Natural killer cell (primary cell): ENCODE results near the gene ATP6V1D. TPM values are rescaled to one million over a fixed set of nuclear protein-coding genes. Genes with fewer than 3 reads are reported as not detected.
"Not testable (repeated sequence)": the region's sequence is repeated elsewhere in the genome, so short reads cannot be mapped to it uniquely, and the experiment has no call there.

Experiments
- ATAC-seq, 3 donors: fragments of 150-1000 bp in 2 of 3; fragments of 200-7000 bp in 1 of 3; cut with Tn5 transposase; 1 replicate in 1 of 3; 2 replicates in 2 of 3; pipeline ENCODE4 v1.10.0; 2021; ENCODE audit warnings: mild to moderate bottlenecking in 2 of 3, moderate library complexity in 2 of 3
- DNase-seq, 2 donors: peaks; one replicate each; pipeline versions ENCODE4 v3.0.0 to v3.0.0-alpha.2; 2013 to 2021; ENCODE audit warnings: mixed read lengths in 1 of 2
- H3K27ac ChIP-seq: one replicate; pipeline ENCODE4 v1.5.1; 2013; ENCODE audit warnings: mild to moderate bottlenecking, low read length
- H3K27me3 ChIP-seq: one replicate; pipeline ENCODE4 v1.6.1; 2013; ENCODE audit warnings: low read length; ENCODE audit not compliant: control insufficient read depth, insufficient read depth
- H3K36me3 ChIP-seq: one replicate; pipeline ENCODE4 v1.6.1; 2013; ENCODE audit warnings: low read length; ENCODE audit not compliant: control insufficient read depth, insufficient read depth
- H3K4me1 ChIP-seq: one replicate; pipeline ENCODE4 v1.6.1; 2013; ENCODE audit warnings: low read length; ENCODE audit not compliant: control insufficient read depth, insufficient read depth
- H3K4me3 ChIP-seq: one replicate; pipeline ENCODE4 v1.5.1; 2013; ENCODE audit warnings: low read length
- H3K9me3 ChIP-seq: one replicate; pipeline ENCODE4 v1.6.1; 2013; ENCODE audit warnings: low read length; ENCODE audit not compliant: control insufficient read depth, insufficient read depth
- H3K27ac Mint-ChIP-seq, 2 donors: one replicate each; pipeline ENCODE4 v1.8.0; 2022; ENCODE audit warnings: mild to moderate bottlenecking in 2 of 2, mixed read lengths in 2 of 2, moderate library complexity in 1 of 2
- H3K27me3 Mint-ChIP-seq, 2 donors: one replicate each; pipeline ENCODE4 v1.8.0; 2022; ENCODE audit warnings: low read depth in 2 of 2, mixed read lengths in 2 of 2
- H3K36me3 Mint-ChIP-seq: one replicate; pipeline ENCODE4 v1.8.0; 2022; ENCODE audit warnings: mixed read lengths
- H3K4me1 Mint-ChIP-seq, 2 donors: one replicate each; pipeline ENCODE4 v1.8.0; 2022; ENCODE audit warnings: mixed read lengths in 2 of 2
- H3K4me3 Mint-ChIP-seq: one replicate; pipeline ENCODE4 v1.8.0; 2022; ENCODE audit warnings: mild to moderate bottlenecking, moderate library complexity, mixed read lengths
- H3K9me3 Mint-ChIP-seq, 2 donors: one replicate each; pipeline ENCODE4 v1.8.0; 2022; ENCODE audit warnings: mixed read lengths in 2 of 2
- CTCF ChIP-seq: fragments of 200-600 bp; IDR thresholded peaks from one replicate; pipeline ENCODE4 v1.8.0; 2022; ENCODE audit warnings: antibody characterized with exemption
- WGBS: methylation state at CpG from one replicate; pipeline ENCODE4 v1.1.7; 2013; ENCODE audit warnings: missing lambda C conversion rate; ENCODE audit not compliant: insufficient coverage; 5-methylcytosine and 5-hydroxymethylcytosine counted together
- intact Hi-C: fragments of 100-400 bp; cut with micrococcal nuclease; formaldehyde crosslinking; loops from one replicate; pipeline ENCODE4 v1.14.2; 2022
- total RNA-seq, 4 donors: library from RNA; stranded (reverse); fragments of 120-200 nt in 1 of 4; gene quantifications; one replicate each; pipeline versions ENCODE4 v1.2.3 to v1.2.4, GENCODE V29; 2013 to 2022

ATP6V1D gene
- total RNA-seq, 3 donors from 2014 or later (not counting 1 experiment from before 2014, with no cell fraction given), result 61.9 to 77.5 (median 70.0) TPM

DNA sequence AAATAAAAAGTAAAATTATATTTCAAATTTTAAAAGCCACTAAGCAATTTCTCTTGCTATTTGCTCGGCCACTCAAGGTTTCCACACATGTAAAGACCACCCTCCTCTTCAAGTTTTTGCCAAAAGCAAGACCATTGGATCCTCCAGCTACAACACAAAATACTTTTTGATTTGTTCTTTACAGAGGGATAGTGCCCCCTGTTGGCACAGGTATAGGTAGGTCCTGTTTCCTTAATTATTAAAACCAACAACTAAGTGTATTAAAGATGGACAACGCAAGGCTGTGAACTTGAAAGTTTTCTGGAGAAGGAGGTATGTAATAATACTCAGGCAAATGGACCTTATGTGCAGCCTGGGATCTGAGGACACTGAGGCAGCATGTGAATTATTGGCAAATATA, 23.8 kb downstream of the ATP6V1D start:
- Mint-ChIP-seq H3K9me3 (no peaks in the 10 kb centered on the region), H3K27me3 (no peaks in the 10 kb centered on the region), H3K4me3 (no peak overlapping the region), H3K27ac (no peak overlapping the region), H3K36me3 (peaks cover 15% of the 10 kb centered on the region), H3K4me1 (no peaks in the 10 kb centered on the region)
- no peaks in the 10 kb centered on the region for H3K27me3 ChIP-seq
- peaks cover 73% of the 10 kb centered on the region for H3K36me3 ChIP-seq
- WGBS, result 88% methylated on average over 1 of the region's 2 CpGs
- TF ChIP-seq CTCF, result no peak
- ATAC-seq (no peak), DNase-seq (peak in 1 of 2 donors; percentile 50)
- no peak overlapping the region for H3K4me3 ChIP-seq
- H3K4me1 ChIP-seq, result no peaks in the 10 kb centered on the region
- H3K27ac ChIP-seq, result no peak overlapping the region
- H3K9me3 ChIP-seq, result no peaks in the 10 kb centered on the region
- intact Hi-C loops, result no loop called here

DNA sequence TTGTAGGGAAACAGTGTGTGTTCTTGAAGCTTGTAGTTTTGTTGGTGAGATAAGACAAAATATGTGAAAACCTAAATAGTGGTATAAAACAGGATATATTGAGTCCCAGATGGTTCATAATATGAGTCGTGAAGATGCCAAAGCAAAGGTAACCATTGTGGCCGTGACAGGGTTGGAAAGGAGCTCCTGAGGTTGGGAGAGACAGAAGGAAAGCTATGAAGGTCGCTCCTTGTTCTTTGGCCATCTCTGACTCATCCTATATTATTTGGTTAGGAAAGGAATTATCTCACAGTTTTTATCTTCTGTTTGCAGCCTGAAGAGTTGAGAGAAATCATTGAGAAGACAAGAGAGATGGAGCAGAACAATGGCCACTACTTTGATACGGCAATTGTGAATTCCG, 27.1 kb downstream of the ATP6V1D start:
- Histone ChIP-seq H3K9me3 (no peaks in the 10 kb centered on the region), H3K27ac (no peak overlapping the region), H3K27me3 (no peaks in the 10 kb centered on the region), H3K4me3 (no peak overlapping the region), H3K36me3 (peaks cover 48% of the 10 kb centered on the region), H3K4me1 (no peaks in the 10 kb centered on the region)
- Mint-ChIP-seq H3K27me3 (no peaks in the 10 kb centered on the region), H3K27ac (no peak overlapping the region), H3K36me3 (peaks cover 15% of the 10 kb centered on the region), H3K4me3 (no peak overlapping the region), H3K9me3 (no peaks in the 10 kb centered on the region), H3K4me1 (no peaks in the 10 kb centered on the region)
- DNase-seq (no peak), ATAC-seq (no peak)
- TF ChIP-seq CTCF, result no peak
- intact Hi-C loops, result no loop called here
- 96% methylated on average over 4 of the region's 5 CpGs for WGBS

GRCh38 chr14:67331368-67332125, 28.1 kb downstream of the ATP6V1D start:
- H3K4me3 ChIP-seq, result no peak overlapping the region
- no peaks in the 10 kb centered on the region for H3K9me3 ChIP-seq
- WGBS, result 87% methylated on average over 4 of the region's 5 CpGs
- H3K36me3 Mint-ChIP-seq, result peaks cover 14% of the 10 kb centered on the region
- TF ChIP-seq CTCF, result no peak
- H3K27ac Mint-ChIP-seq, result no peak overlapping the region
- DNase-seq (no peak), ATAC-seq (no peak)
- no peaks in the 10 kb centered on the region for H3K9me3 Mint-ChIP-seq
- no peaks in the 10 kb centered on the region for H3K27me3 ChIP-seq
- no peaks in the 10 kb centered on the region for H3K27me3 Mint-ChIP-seq
- no peak overlapping the region for H3K4me3 Mint-ChIP-seq
- no peaks in the 10 kb centered on the region for H3K4me1 ChIP-seq
- H3K36me3 ChIP-seq, result peaks cover 40% of the 10 kb centered on the region
- intact Hi-C loops, result no loop called here
- no peak overlapping the region for H3K27ac ChIP-seq
- H3K4me1 Mint-ChIP-seq, result no peaks in the 10 kb centered on the region

DNA sequence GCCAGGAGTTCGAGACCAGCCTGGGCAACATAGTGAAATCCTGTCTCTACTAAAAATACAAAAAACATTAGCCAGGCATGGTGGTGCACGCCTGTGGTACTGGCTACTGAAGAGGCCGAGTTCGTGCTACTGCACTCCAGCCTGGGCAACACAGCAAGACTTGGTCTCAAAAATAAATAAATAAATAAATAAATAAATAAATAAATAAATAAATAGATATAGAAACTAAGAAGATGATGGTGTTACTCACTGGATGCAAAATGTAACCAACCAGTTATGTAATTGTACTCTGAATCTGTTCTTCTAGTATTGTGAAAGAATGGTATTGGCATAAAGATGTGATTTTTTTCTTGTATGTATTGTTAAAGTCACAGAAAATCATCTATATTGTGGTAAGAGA, 29.9 kb downstream of the ATP6V1D start:
- H3K27me3 ChIP-seq, H3K36me3 Mint-ChIP-seq, H3K4me1 ChIP-seq, H3K27me3 Mint-ChIP-seq, H3K27ac ChIP-seq, H3K27ac Mint-ChIP-seq, H3K9me3 ChIP-seq, DNase-seq, intact Hi-C loops, H3K4me3 ChIP-seq, H3K4me3 Mint-ChIP-seq, H3K9me3 Mint-ChIP-seq, H3K4me1 Mint-ChIP-seq, ATAC-seq: not testable (repeated sequence)
- H3K36me3 ChIP-seq, result peaks cover 29% of the 10 kb centered on the region
- 100% methylated on average over 2 of the region's 4 CpGs for WGBS
